ENCODE measurements around the gene ZMAT5.

GRCh38 chr22:29715705-29716104 lies 51.1 kb downstream of the ZMAT5 start:
- no peak for TF ChIP-seq CTCF (IDR thresholded peaks at IDR 0.05; ENCODE audit: insufficient read depth, low read length, poor library complexity, severe bottlenecking)
- TF ChIP-seq EZH2phosphoT487 (conservative IDR thresholded peaks at IDR 0.05; ENCODE audit: low read length): no peak

All from SU-DHL-6 (cell line).